ENCODE data around the gene TFCP2L1.

- TF ChIP-seq, protein P1, sequence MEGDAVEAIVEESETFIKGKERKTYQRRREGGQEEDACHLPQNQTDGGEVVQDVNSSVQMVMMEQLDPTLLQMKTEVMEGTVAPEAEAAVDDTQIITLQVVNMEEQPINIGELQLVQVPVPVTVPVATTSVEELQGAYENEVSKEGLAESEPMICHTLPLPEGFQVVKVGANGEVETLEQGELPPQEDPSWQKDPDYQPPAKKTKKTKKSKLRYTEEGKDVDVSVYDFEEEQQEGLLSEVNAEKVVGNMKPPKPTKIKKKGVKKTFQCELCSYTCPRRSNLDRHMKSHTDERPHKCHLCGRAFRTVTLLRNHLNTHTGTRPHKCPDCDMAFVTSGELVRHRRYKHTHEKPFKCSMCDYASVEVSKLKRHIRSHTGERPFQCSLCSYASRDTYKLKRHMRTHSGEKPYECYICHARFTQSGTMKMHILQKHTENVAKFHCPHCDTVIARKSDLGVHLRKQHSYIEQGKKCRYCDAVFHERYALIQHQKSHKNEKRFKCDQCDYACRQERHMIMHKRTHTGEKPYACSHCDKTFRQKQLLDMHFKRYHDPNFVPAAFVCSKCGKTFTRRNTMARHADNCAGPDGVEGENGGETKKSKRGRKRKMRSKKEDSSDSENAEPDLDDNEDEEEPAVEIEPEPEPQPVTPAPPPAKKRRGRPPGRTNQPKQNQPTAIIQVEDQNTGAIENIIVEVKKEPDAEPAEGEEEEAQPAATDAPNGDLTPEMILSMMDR (IDR thresholded peaks at IDR 0.05): no peak
- TF ChIP-seq POLR2A (IDR thresholded peaks at IDR 0.05): no peak
Measured at GRCh38 chr2:121192576-121192975, 92.4 kb downstream of the TFCP2L1 start.
